HepG2 (cell line): ENCODE data around the gene KPNA4. TPM values are rescaled to one million over a fixed set of nuclear protein-coding genes. Genes with fewer than 3 reads are reported as not detected.

ENCODE experiments used
- ARHGAP35 ChIP-seq: sonication (generic); formaldehyde crosslinking; IDR thresholded peaks from 2 replicates; pipeline ENCODE4 v1.9.0; 2022; ENCODE audit warnings: mild to moderate bottlenecking, inconsistent platforms, moderate library complexity, missing genetic modification reagents, borderline replicate concordance
- DMAP1 ChIP-seq: IDR thresholded peaks from 2 replicates; pipeline ENCODE4 v1.6.1; 2016
- HINFP ChIP-seq: sonication (generic); formaldehyde crosslinking; IDR thresholded peaks from 2 replicates; pipeline ENCODE4 v1.4.0; 2020; ENCODE audit warnings: low read depth, mild to moderate bottlenecking, missing genetic modification reagents
- HMG20B ChIP-seq: conservative IDR thresholded peaks from 2 replicates; pipeline ENCODE4 v1.6.1; 2016; ENCODE audit warnings: missing genetic modification reagents, missing compliant biosample characterization
- HNRNPH1 ChIP-seq: fragments of 200-400 bp; formaldehyde crosslinking; optimal IDR thresholded peaks from 2 replicates; pipeline ENCODE3; 2017; ENCODE audit warnings: mild to moderate bottlenecking, low read depth, low read length
- KLF16 ChIP-seq, 2 experiments: sonication (generic) in 1 of 2; formaldehyde crosslinking in 1 of 2; IDR thresholded peaks; 2 replicates each; pipeline versions ENCODE4 v1.6.1 to v1.8.0; 2016 to 2023; ENCODE audit warnings: missing genetic modification reagents in 2 of 2, missing compliant biosample characterization in 1 of 2
- PHB2 ChIP-seq: fragments of 450-650 bp; IDR thresholded peaks from 2 replicates; pipeline ENCODE4 v1.6.1; 2018; ENCODE audit not compliant: partially characterized antibody
- POLR2G ChIP-seq: fragments of 200-400 bp; formaldehyde crosslinking; IDR thresholded peaks from 2 replicates; pipeline ENCODE4 v1.6.1; 2018; ENCODE audit warnings: mild to moderate bottlenecking, low read depth, low read length, moderate library complexity
- REST ChIP-seq, 2 experiments: IDR thresholded peaks; 2 replicates each; pipeline ENCODE4 v1.6.1; 2011 to 2012; ENCODE audit warnings: low read length in 2 of 2, borderline replicate concordance in 1 of 2, low read depth in 1 of 2, mild to moderate bottlenecking in 1 of 2, moderate library complexity in 1 of 2
- SRY ChIP-seq: sonication (generic); formaldehyde crosslinking; IDR thresholded peaks from 2 replicates; pipeline ENCODE4 v1.8.0; 2022; ENCODE audit warnings: mild to moderate bottlenecking, missing genetic modification reagents
- TFE3 ChIP-seq: IDR thresholded peaks from 2 replicates; pipeline ENCODE4 v1.6.1; 2016
- ZC3H13 ChIP-seq: sonication (generic); formaldehyde crosslinking; IDR thresholded peaks from 2 replicates; pipeline ENCODE4 v1.8.1; 2023; ENCODE audit warnings: mild to moderate bottlenecking, missing genetic modification reagents, moderate library complexity
- ZNF143 ChIP-seq: sonication (generic); formaldehyde crosslinking; IDR thresholded peaks from 2 replicates; pipeline ENCODE4 v1.4.0; 2020; ENCODE audit warnings: missing genetic modification reagents
- ZNF280B ChIP-seq: sonication (generic); formaldehyde crosslinking; IDR thresholded peaks from 2 replicates; pipeline ENCODE4 v1.5.0; 2020; ENCODE audit warnings: missing genetic modification reagents, mild to moderate bottlenecking, borderline replicate concordance
- ZNF441 ChIP-seq: sonication (generic); formaldehyde crosslinking; IDR thresholded peaks from 2 replicates; pipeline ENCODE4 v1.7.0; 2021; ENCODE audit warnings: missing genetic modification reagents, borderline replicate concordance
- ZNF546 ChIP-seq: sonication (generic); formaldehyde crosslinking; conservative IDR thresholded peaks from 2 replicates; pipeline ENCODE4 v1.8.1; 2023; ENCODE audit warnings: mild to moderate bottlenecking, missing genetic modification reagents
- ZNF563 ChIP-seq: sonication (generic); formaldehyde crosslinking; IDR thresholded peaks from 2 replicates; pipeline ENCODE4 v1.8.0; 2022; ENCODE audit warnings: mild to moderate bottlenecking, moderate library complexity, missing genetic modification reagents
- ZNF615 ChIP-seq: sonication (generic); formaldehyde crosslinking; IDR thresholded peaks from 2 replicates; pipeline ENCODE4 v1.5.0; 2020; ENCODE audit warnings: mild to moderate bottlenecking, missing genetic modification reagents, borderline replicate concordance
- ZNF761 ChIP-seq: sonication (generic); formaldehyde crosslinking; conservative IDR thresholded peaks from 2 replicates; pipeline ENCODE4 v1.4.0; 2020; ENCODE audit warnings: mild to moderate bottlenecking, missing genetic modification reagents
- ZNF83 ChIP-seq: sonication (generic); formaldehyde crosslinking; IDR thresholded peaks from 2 replicates; pipeline ENCODE4 v1.4.0; 2020; ENCODE audit warnings: missing genetic modification reagents, mild to moderate bottlenecking, borderline replicate concordance
- polyA plus RNA-seq, 8 experiments: library from polyadenylated mRNA; depleted of rRNA in 3 of 8; stranded (reverse) in 7 of 8; unstranded in 1 of 8; fragments of >200 nt; fragmentation: Illumina TruSeq in 4 of 8; extraction: Trizol in 4 of 8; gene quantifications; 2 replicates each; pipeline versions ENCODE4 v1.2.1 to v1.2.3, GENCODE V29; 2011 to 2016; ENCODE audit warnings: low read depth in 4 of 8, missing spikeins in 1 of 8, mixed read lengths in 1 of 8; ENCODE audit not compliant: insufficient read depth in 1 of 8
- total RNA-seq, 5 experiments: library from RNA; depleted of rRNA; stranded (reverse); fragments of >200 nt; fragmentation: Illumina TruSeq; extraction: Trizol; gene quantifications; 2 replicates each; pipeline ENCODE4 v1.2.3, GENCODE V29; 2016; ENCODE audit warnings: low read depth in 1 of 5

KPNA4 gene
- total and polyA plus RNA-seq, 2 of the 13 experiments (the other 11 are each of a cell fraction or from before 2014, with no cell fraction given) = 9.9 to 27.9 TPM

- TF ChIP-seq ZNF546 = peak; percentile 36; the same call in 1 of the 2 replicates
- no peak for TF ChIP-seq HMG20B (CRISPR knock-in tag)
- no peak for TF ChIP-seq ZC3H13 (CRISPR knock-in tag)
- no peak; a peak in 1 of 4 replicates for TF ChIP-seq REST (IDR thresholded peaks at IDR 0.05; ENCODE audit: borderline replicate concordance in 1 of 2, low read depth in 1 of 2, low read length in 2 of 2)
- peak; percentile 70; the same call in 1 of the 2 replicates for TF ChIP-seq TFE3 (CRISPR knock-in tag)
- no peak for TF ChIP-seq ZNF615 (CRISPR knock-in tag)
- no peak; the same call in 1 of the 2 replicates for TF ChIP-seq ARHGAP35
- peak; percentile 89 for TF ChIP-seq POLR2G
- peak; percentile 87 for TF ChIP-seq DMAP1 (CRISPR knock-in tag)
- 0 out of 2 replicates have a peak, but pooled peaks have one; percentile 52 for TF ChIP-seq SRY (CRISPR knock-in tag)
- peak; percentile 27 for TF ChIP-seq HNRNPH1
- 0 out of 2 replicates have a peak, but pooled peaks have one; percentile 4 for TF ChIP-seq ZNF563 (CRISPR knock-in tag)
- TF ChIP-seq PHB2 = no peak
- TF ChIP-seq ZNF83 (CRISPR knock-in tag) = no peak
- TF ChIP-seq KLF16 (CRISPR knock-in tag; IDR thresholded peaks at IDR 0.05) = peak in 1 of 2 experiments; percentile 37; a peak in 1 of 4 replicates
- TF ChIP-seq ZNF441 = no peak
- TF ChIP-seq HINFP (CRISPR knock-in tag) = peak; percentile 45; the same call in 1 of the 2 replicates
- no peak for TF ChIP-seq ZNF280B (CRISPR knock-in tag)
- TF ChIP-seq ZNF143 (CRISPR knock-in tag) = no peak
- TF ChIP-seq ZNF761 (CRISPR knock-in tag) = 0 out of 2 replicates have a peak, but pooled peaks have one; percentile 46
These were observed at the start of gene KPNA4 (continued) for GRCh38 chr3:160565442-160566403.
